Hematopoietic multipotent progenitor cell treated with erythropoietin and hydrocortisone succinate and interleukin-3 and kit ligand, for 8 days (in vitro differentiated cells): Measurements from ENCODE around the gene EHMT2.
"Not testable (repeated sequence)": the region's sequence is repeated elsewhere in the genome, so short reads cannot be mapped to it uniquely, and the experiment has no call there.

Source experiments
- DNase-seq: peaks from one replicate; pipeline ENCODE4 v3.0.0-alpha.2; 2015

The EHMT2 gene

DNA sequence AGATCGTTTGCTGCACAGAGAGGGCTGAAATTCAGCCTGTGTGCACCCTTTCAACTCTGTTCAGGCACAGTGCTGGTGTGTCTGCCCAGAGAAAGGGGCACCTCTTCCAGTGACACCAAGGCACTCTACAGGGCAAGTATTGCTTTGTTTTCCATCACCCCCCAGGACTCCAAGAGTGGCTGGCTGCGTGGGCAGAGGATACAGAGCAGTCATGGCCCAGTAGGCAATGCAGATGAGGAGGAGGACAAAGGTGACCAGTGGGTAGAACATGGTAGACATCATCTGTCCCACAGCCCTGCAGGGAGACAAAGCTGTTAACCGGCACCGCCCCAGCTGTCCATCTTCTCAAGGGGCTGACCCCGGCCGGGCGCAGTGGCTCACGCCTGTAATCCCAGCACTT lies 28.2 kb downstream of the EHMT2 start:
- DNase-seq = no peak

- DNase-seq = not testable (repeated sequence)
Observed at GRCh38 chr6:31868658-31868971, 28.9 kb downstream of the EHMT2 start.

GRCh38 chr6:31865205-31866118 lies 32.0 kb downstream of the EHMT2 start:
- DNase-seq = no peak

- DNase-seq = no peak
Observed at GRCh38 chr6:31864818-31865204, 32.7 kb downstream of the EHMT2 start.

DNA sequence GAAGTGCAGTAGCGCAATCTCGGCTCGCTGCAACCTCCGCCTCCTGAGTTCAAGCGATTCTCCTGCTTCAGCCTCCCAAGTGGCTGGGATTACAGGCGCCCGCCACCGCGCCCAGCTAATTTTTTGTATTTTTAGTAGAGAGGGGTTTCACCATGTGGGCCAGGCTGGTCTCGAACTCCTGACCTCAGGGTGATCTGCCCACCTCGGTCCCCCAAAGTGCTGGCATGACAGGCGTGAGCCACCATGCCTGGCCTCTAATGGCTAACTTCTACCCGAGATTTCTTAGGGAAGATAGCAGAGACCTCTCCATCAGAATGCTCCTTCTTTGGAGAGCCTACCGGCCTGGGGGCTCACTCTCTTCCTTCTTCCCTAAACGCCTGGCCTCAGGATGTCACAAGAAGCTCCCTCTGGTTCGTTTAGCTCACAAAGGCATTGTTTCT lies 33.4 kb downstream of the EHMT2 start:
- not testable (repeated sequence) for DNase-seq

- DNase-seq = peak; percentile 100
Observed at GRCh38 chr6:31862344-31863235, 34.9 kb downstream of the EHMT2 start, which contains the start of gene NEU1. NEU1 (minus strand) TSS chr6:31862821; CDS start chr6:31862776, 45 bp downstream.

- DNase-seq = no peak
Observed at GRCh38 chr6:31861919-31862343, 35.6 kb downstream of the EHMT2 start.

DNA sequence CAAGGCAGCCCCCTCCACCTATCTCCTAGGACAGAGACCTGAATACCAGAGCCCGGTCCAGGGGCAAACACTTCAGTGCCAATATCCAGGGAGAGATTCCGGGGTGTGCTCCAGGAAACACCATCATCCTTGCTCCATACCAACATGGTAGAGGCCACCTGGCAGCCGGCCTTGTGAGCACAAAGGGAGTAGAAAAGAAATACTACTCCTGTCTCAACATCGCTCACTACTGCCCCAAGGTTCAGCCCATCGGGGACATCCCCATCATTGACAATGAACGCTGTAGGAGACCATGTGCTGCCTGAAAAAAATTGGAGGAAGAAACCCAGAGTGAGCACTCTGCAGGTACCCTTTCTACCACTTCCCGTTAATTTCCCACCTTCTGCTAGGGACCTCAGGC lies 36.3 kb downstream of the EHMT2 start:
- no peak for DNase-seq

- DNase-seq = no peak
Observed at GRCh38 chr6:31860349-31860748, 37.1 kb downstream of the EHMT2 start.

DNA sequence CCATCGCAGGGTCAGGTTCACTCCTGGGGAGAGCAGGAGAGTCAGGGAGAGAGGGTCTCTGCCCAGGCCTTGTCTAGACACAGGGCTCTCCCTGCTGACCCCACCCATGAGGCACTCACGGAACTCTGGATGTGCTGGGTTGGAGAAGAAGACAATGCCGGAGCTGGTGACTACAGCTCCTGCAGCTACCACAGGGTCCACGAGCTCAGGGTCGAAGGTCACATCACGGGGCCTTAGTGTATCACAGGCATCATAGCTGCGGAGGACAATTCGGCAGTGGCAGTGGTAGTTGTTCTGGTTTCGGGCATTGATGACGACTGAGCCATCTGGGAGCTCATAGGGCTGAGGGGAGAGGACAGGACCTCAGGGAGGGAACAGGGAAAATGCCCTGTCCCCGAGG lies 37.6 kb downstream of the EHMT2 start:
- DNase-seq = no peak

- DNase-seq = no peak
Observed at GRCh38 chr6:31858707-31859106, 38.8 kb downstream of the EHMT2 start.

DNA sequence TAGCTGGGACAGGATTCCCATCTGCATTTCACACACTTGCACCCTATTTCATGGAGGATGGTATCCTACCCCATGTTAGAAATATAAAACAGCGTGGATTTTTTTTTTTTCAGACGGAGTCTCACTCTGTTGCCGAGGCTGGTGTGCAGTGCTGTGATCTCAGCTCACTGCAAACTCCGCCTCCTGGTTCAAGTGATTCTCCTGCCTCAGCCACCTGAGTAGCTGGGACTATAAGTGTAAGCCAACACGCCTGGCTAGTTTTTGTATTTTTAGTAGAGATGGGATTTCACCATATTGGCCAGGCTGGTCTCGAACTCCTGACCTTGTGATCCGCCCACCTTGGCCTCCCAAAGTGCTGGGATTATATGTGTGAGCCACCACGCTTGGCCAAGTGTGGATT lies 39.7 kb downstream of the EHMT2 start:
- DNase-seq = not testable (repeated sequence)

GRCh38 chr6:31851980-31852718 lies 45.3 kb downstream of the EHMT2 start:
- not testable (repeated sequence) for DNase-seq

GRCh38 chr6:31851485-31851832 lies 46.0 kb downstream of the EHMT2 start:
- DNase-seq = no peak

GRCh38 chr6:31850765-31851484 lies 46.6 kb downstream of the EHMT2 start:
- no peak for DNase-seq

DNA sequence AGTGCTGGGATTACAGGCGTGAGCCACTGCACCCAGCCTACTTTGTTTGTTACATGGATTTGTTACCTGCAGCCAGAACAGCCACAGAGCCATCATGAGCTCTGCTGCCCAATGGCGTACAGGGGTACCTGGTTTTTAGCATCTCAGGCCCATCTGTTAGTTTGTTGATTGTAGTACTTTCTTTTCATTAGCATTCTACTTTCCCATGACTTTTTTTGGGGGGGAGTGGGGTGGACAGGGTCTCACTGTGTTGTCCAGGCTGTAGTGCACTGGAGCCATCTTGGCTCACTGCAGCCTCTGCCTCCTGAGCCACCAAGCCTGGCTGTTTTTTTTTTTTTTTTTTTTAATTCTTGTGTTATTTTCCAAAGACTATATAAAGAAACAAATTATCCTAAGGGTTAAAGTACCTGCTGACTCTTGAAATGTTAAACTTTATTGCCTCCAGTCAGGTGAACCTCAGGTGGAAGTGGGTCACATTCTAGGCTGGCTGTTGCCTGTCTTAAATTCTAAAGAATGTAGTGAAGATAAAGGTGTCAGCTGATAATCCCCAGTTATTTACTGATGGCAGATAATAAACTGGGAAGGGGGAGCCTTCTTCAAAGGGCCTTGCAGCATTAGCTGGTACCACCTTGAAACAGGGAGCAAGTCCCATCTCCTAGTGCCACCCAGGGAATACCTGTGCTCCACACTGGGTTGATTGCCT lies 50.1 kb downstream of the EHMT2 start:
- DNase-seq = no peak

- no peak for DNase-seq
Observed at GRCh38 chr6:31844507-31844906, 53.0 kb downstream of the EHMT2 start.

- DNase-seq = no peak
Observed at GRCh38 chr6:31842053-31842452, 55.4 kb downstream of the EHMT2 start.

- not testable (repeated sequence) for DNase-seq
Observed at GRCh38 chr6:31839779-31840126, 57.7 kb downstream of the EHMT2 start.

GRCh38 chr6:31838968-31839367 lies 58.5 kb downstream of the EHMT2 start:
- DNase-seq = no peak

- DNase-seq = not testable (repeated sequence)
Observed at GRCh38 chr6:31838114-31838553, 59.4 kb downstream of the EHMT2 start.
